ENCODE data around the gene WNT5B. TPM values are rescaled to one million over a fixed set of nuclear protein-coding genes. Genes with fewer than 3 reads are reported as not detected.

WNT5B gene
- total RNA-seq, 2 experiments from 2014 or later = 0.86 to 14.7 TPM

- H3K4me2 ChIP-seq (ENCODE audit: low read length) = peak within 1 kb of the TSS; percentile 95
- H2AFZ ChIP-seq (ENCODE audit: low read length) = peak within 1 kb of the TSS; percentile 89
- POLR2A ChIA-PET = interaction anchor here (2.3 kb wide), 1 partner anchor 8 kb away, joined by 31 read pairs; no protein-coding TSS in a partner anchor
- peak within 1 kb of the TSS; percentile 86 for H3K4me3 ChIP-seq (ENCODE audit: low read depth, low read length, poor library complexity, severe bottlenecking)
- DNase-seq (ENCODE audit: low spot score) = peak; percentile 97
- H3K9me3 ChIP-seq (ENCODE audit: low read length) = no peaks in the 10 kb centered on the region
- peaks cover 55% of the 10 kb centered on the region for H3K79me2 ChIP-seq (ENCODE audit: insufficient read depth, low read depth, low read length)
- peak within 1 kb of the TSS; percentile 80 for H3K27ac ChIP-seq (ENCODE audit: low read depth, low read length, poor library complexity, severe bottlenecking)
- peaks cover 34% of the 10 kb centered on the region for H3K36me3 ChIP-seq (ENCODE audit: insufficient read depth, low read length)
- no peaks in the 10 kb centered on the region for H3K9me2 ChIP-seq (ENCODE audit: insufficient read depth, low read length)
- peaks cover 26% of the 10 kb centered on the region for H4K20me1 ChIP-seq (ENCODE audit: insufficient read depth, low read length)
- intact Hi-C loops (cut with micrococcal nuclease; ENCODE audit: unreplicated experiment) = loop anchor here (5.0 to 10.0 kb wide), 4 partner anchors 387 to 840 kb away; partner anchors contain the start of genes ERC1, RAD52 and WNK1
- no TSS peak for BruUV-seq (replicated peaks)
- H3K4me1 ChIP-seq (ENCODE audit: insufficient read depth, low read length, poor library complexity, severe bottlenecking) = peaks cover 38% of the 10 kb centered on the region
- TF ChIP-seq CTCF (conservative IDR thresholded peaks at IDR 0.05; ENCODE audit: low read length) (no peak), EZH2phosphoT487 (IDR thresholded peaks at IDR 0.05; ENCODE audit: borderline replicate concordance, low read depth, low read length) (no peak)
- CTCF ChIA-PET (ENCODE audit: unreplicated experiment) = interaction anchor here (0.6 kb wide), 1 partner anchor 614 kb away, joined by 4 read pairs; no protein-coding TSS in a partner anchor
Measured at GRCh38 chr12:1594261-1595025, 34.6 kb upstream of the WNT5B start, which contains the start of gene FBXL14. Gene FBXL14, minus strand, starts transcription at chr12:1594581. Its CDS starts 515 bp downstream, at chr12:1594066.

- Histone ChIP-seq H3K9me3 (ENCODE audit: low read length) (no peaks in the 10 kb centered on the region), H3K4me1 (ENCODE audit: insufficient read depth, low read length, poor library complexity, severe bottlenecking) (peaks cover 31% of the 10 kb centered on the region), H3K79me2 (ENCODE audit: insufficient read depth, low read depth, low read length) (peaks cover 48% of the 10 kb centered on the region), H4K20me1 (ENCODE audit: insufficient read depth, low read length) (peaks cover 20% of the 10 kb centered on the region), H3K36me3 (ENCODE audit: insufficient read depth, low read length) (peaks cover 27% of the 10 kb centered on the region), H3K4me3 (ENCODE audit: low read depth, low read length, poor library complexity, severe bottlenecking) (peak overlapping the region; percentile 72), H3K27ac (ENCODE audit: low read depth, low read length, poor library complexity, severe bottlenecking) (peak overlapping the region; percentile 80), H3K4me2 (ENCODE audit: low read length) (peak overlapping the region; percentile 95), H2AFZ (ENCODE audit: low read length) (peak overlapping the region; percentile 89), H3K9me2 (ENCODE audit: insufficient read depth, low read length) (no peaks in the 10 kb centered on the region)
- TF ChIP-seq EZH2phosphoT487 (IDR thresholded peaks at IDR 0.05; ENCODE audit: borderline replicate concordance, low read depth, low read length) (no peak), CTCF (conservative IDR thresholded peaks at IDR 0.05; ENCODE audit: low read length) (no peak)
- CTCF ChIA-PET (ENCODE audit: unreplicated experiment) = no interaction called here
- POLR2A ChIA-PET = no interaction called here
- DNase-seq (ENCODE audit: low spot score) = peak; percentile 40
- TSS peak; percentile 73 for BruUV-seq (replicated peaks)
- intact Hi-C loops (cut with micrococcal nuclease; ENCODE audit: unreplicated experiment) = loop anchor here (10.0 kb wide), 2 partner anchors 600 to 840 kb away; partner anchors contain the start of genes ERC1 and WNK1
Measured at GRCh38 chr12:1595026-1595561, 33.9 kb upstream of the WNT5B start.
